WTC11 (cell line): ENCODE measurements around the gene MAP3K5.

Experiments
- ATF3 ChIP-seq: sonication (generic); formaldehyde crosslinking; conservative IDR thresholded peaks from 2 replicates; pipeline ENCODE4 v1.8.1; 2022; ENCODE audit warnings: mild to moderate bottlenecking, missing genetic modification reagents
- CTCF ChIP-seq: fragments of 200-600 bp; IDR thresholded peaks from 2 replicates; pipeline ENCODE4 v1.8.0; 2022; ENCODE audit warnings: antibody characterized with exemption
- ETV6 ChIP-seq: sonication (generic); formaldehyde crosslinking; IDR thresholded peaks from 2 replicates; pipeline ENCODE4 v1.8.1; 2022; ENCODE audit warnings: mild to moderate bottlenecking, missing genetic modification reagents
- MLX ChIP-seq: sonication (generic); formaldehyde crosslinking; IDR thresholded peaks from 2 replicates; pipeline ENCODE4 v1.8.1; 2023; ENCODE audit warnings: mild to moderate bottlenecking, missing genetic modification reagents, moderate library complexity
- MYBL2 ChIP-seq: sonication (generic); formaldehyde crosslinking; IDR thresholded peaks from 2 replicates; pipeline ENCODE4 v1.8.1; 2023; ENCODE audit warnings: mild to moderate bottlenecking, moderate library complexity, missing genetic modification reagents
- PREB ChIP-seq: sonication (generic); formaldehyde crosslinking; IDR thresholded peaks from 2 replicates; pipeline ENCODE4 v1.8.1; 2022; ENCODE audit warnings: mild to moderate bottlenecking, missing genetic modification reagents, moderate library complexity, borderline replicate concordance
- RORB ChIP-seq: fragments of 250-450 bp; sonication (Bioruptor Pico); IDR thresholded peaks from 2 replicates; pipeline ENCODE4 v1.9.0; 2021; ENCODE audit warnings: mild to moderate bottlenecking
- SOX15 ChIP-seq: fragments of 250-450 bp; sonication (Bioruptor Pico); IDR thresholded peaks from 2 replicates; pipeline ENCODE4 v1.9.0; 2021; ENCODE audit warnings: mild to moderate bottlenecking
- TEAD4 ChIP-seq: sonication (generic); formaldehyde crosslinking; IDR thresholded peaks from 2 replicates; pipeline ENCODE4 v1.8.0; 2022; ENCODE audit warnings: mild to moderate bottlenecking, missing genetic modification reagents
- ZNF219 ChIP-seq: sonication (generic); formaldehyde crosslinking; IDR thresholded peaks from 2 replicates; pipeline ENCODE4 v1.8.0; 2023; ENCODE audit warnings: missing genetic modification reagents, mild to moderate bottlenecking, borderline replicate concordance
- ZNF263 ChIP-seq: sonication (generic); formaldehyde crosslinking; IDR thresholded peaks from 2 replicates; pipeline ENCODE4 v1.8.1; 2022; ENCODE audit warnings: low read depth, mild to moderate bottlenecking, moderate library complexity, missing genetic modification reagents
- TF ChIP-seq, protein P1 (sequence below): sonication (generic); formaldehyde crosslinking; IDR thresholded peaks from 2 replicates; pipeline ENCODE4 v1.8.1; 2023; ENCODE audit warnings: mild to moderate bottlenecking, missing genetic modification reagents
- TF ChIP-seq, protein P2 (sequence below): sonication (generic); formaldehyde crosslinking; IDR thresholded peaks from 2 replicates; pipeline ENCODE4 v1.8.1; 2023; ENCODE audit warnings: mild to moderate bottlenecking, missing genetic modification reagents, moderate library complexity

- no peak for TF ChIP-seq ZNF219 (CRISPR knock-in tag)
- no peak for TF ChIP-seq ATF3 (CRISPR knock-in tag)
- no peak for TF ChIP-seq CTCF
- no peak for TF ChIP-seq TEAD4 (CRISPR knock-in tag)
- no peak for TF ChIP-seq SOX15 (CRISPR knock-in tag)
- TF ChIP-seq RORB (CRISPR knock-in tag), result no peak
- no peak for TF ChIP-seq MYBL2 (CRISPR knock-in tag)
- TF ChIP-seq, protein P1, sequence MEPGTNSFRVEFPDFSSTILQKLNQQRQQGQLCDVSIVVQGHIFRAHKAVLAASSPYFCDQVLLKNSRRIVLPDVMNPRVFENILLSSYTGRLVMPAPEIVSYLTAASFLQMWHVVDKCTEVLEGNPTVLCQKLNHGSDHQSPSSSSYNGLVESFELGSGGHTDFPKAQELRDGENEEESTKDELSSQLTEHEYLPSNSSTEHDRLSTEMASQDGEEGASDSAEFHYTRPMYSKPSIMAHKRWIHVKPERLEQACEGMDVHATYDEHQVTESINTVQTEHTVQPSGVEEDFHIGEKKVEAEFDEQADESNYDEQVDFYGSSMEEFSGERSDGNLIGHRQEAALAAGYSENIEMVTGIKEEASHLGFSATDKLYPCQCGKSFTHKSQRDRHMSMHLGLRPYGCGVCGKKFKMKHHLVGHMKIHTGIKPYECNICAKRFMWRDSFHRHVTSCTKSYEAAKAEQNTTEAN (CRISPR knock-in tag), result no peak
- no peak for TF ChIP-seq MLX (CRISPR knock-in tag)
- TF ChIP-seq, protein P2, sequence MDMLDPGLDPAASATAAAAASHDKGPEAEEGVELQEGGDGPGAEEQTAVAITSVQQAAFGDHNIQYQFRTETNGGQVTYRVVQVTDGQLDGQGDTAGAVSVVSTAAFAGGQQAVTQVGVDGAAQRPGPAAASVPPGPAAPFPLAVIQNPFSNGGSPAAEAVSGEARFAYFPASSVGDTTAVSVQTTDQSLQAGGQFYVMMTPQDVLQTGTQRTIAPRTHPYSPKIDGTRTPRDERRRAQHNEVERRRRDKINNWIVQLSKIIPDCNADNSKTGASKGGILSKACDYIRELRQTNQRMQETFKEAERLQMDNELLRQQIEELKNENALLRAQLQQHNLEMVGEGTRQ (CRISPR knock-in tag), result no peak
- no peak for TF ChIP-seq ETV6 (CRISPR knock-in tag)
- no peak for TF ChIP-seq ZNF263 (CRISPR knock-in tag)
- no peak for TF ChIP-seq PREB (CRISPR knock-in tag)
Observed at GRCh38 chr6:136511926-136512325, 280.4 kb downstream of the MAP3K5 start.
